Neural progenitor cell (in vitro differentiated cells): ENCODE measurements around the gene PLA2G4D. TPM values are rescaled to one million over a fixed set of nuclear protein-coding genes. Genes with fewer than 3 reads are reported as not detected.
A peak's percentile ranks its signal among the peaks of the same experiment; 100 is the strongest.

Experiments
- DNase-seq: peaks from one replicate; pipeline ENCODE4 v3.0.0-alpha.2; 2016; ENCODE audit warnings: low spot score
- H2AFZ ChIP-seq: fragments of 200-600 bp; sonication (generic); replicated peaks from 2 replicates; pipeline ENCODE4 v1.6.1; 2016; ENCODE audit warnings: antibody characterized with exemption
- H3F3A ChIP-seq: fragments of 200-600 bp; sonication (generic); 2 replicates; pipeline ENCODE4 v1.6.1; 2016; ENCODE audit warnings: antibody characterized with exemption, low read depth
- H3K27ac ChIP-seq: fragments of 200-600 bp; sonication (generic); 2 replicates; pipeline ENCODE4 v1.5.1; 2016; ENCODE audit warnings: mild to moderate bottlenecking
- H3K27me3 ChIP-seq: fragments of 200-600 bp; sonication (generic); 2 replicates; pipeline ENCODE4 v1.6.1; 2016; ENCODE audit warnings: mild to moderate bottlenecking, moderate library complexity
- H3K36me3 ChIP-seq: fragments of 200-600 bp; sonication (generic); 2 replicates; pipeline ENCODE4 v1.5.1; 2016
- H3K4me1 ChIP-seq: fragments of 200-600 bp; sonication (generic); 2 replicates; pipeline ENCODE4 v1.6.1; 2016; ENCODE audit warnings: mixed run types
- H3K4me2 ChIP-seq: fragments of 200-600 bp; sonication (generic); 2 replicates; pipeline ENCODE4 v1.6.1; 2016
- H3K4me3 ChIP-seq: fragments of 200-600 bp; sonication (generic); 2 replicates; pipeline ENCODE4 v1.5.1; 2016
- H3K79me2 ChIP-seq: fragments of 200-600 bp; sonication (generic); 2 replicates; pipeline ENCODE4 v1.6.1; 2016; ENCODE audit warnings: low read depth
- H3K9ac ChIP-seq: fragments of 200-600 bp; sonication (generic); 2 replicates; pipeline ENCODE4 v1.6.1; 2016
- H3K9me3 ChIP-seq: fragments of 200-600 bp; sonication (generic); 2 replicates; pipeline ENCODE4 v1.5.1; 2016; ENCODE audit warnings: low read depth
- H4K20me1 ChIP-seq: fragments of 200-600 bp; sonication (generic); 2 replicates; pipeline ENCODE4 v1.6.1; 2016; ENCODE audit warnings: low read depth
- H3K27ac Mint-ChIP-seq: 3 replicates; pipeline ENCODE4 v1.8.0; 2021; ENCODE audit warnings: mixed read lengths
- H3K27me3 Mint-ChIP-seq: 2 replicates; pipeline ENCODE4 v1.8.0; 2022; ENCODE audit warnings: low read depth, mild to moderate bottlenecking, inconsistent platforms, moderate library complexity, mixed read lengths; ENCODE audit not compliant: insufficient read depth
- H3K36me3 Mint-ChIP-seq: 3 replicates; pipeline ENCODE4 v1.8.0; 2021; ENCODE audit warnings: mixed read lengths
- H3K4me1 Mint-ChIP-seq: 3 replicates; pipeline ENCODE4 v1.8.0; 2021; ENCODE audit warnings: mixed read lengths
- H3K4me3 Mint-ChIP-seq: 3 replicates; pipeline ENCODE4 v1.8.0; 2021; ENCODE audit warnings: mild to moderate bottlenecking, moderate library complexity, mixed read lengths
- H3K9me3 Mint-ChIP-seq: 3 replicates; pipeline ENCODE4 v1.8.0; 2020; ENCODE audit warnings: mixed read lengths
- EZH2 ChIP-seq: fragments of 200-600 bp; sonication (generic); IDR thresholded peaks from 2 replicates; pipeline ENCODE4 v1.6.1; 2017; ENCODE audit warnings: antibody characterized with exemption, mild to moderate bottlenecking, moderate library complexity
- EZH2phosphoT487 ChIP-seq: fragments of 200-600 bp; sonication (generic); IDR thresholded peaks from 2 replicates; pipeline ENCODE4 v1.6.1; 2017; ENCODE audit warnings: antibody characterized with exemption
- total RNA-seq: library from RNA; depleted of rRNA; stranded (reverse); fragments of >200 nt; gene quantifications from 2 replicates; pipeline ENCODE4 v1.2.3, GENCODE V29; 2015; ENCODE audit warnings: low replicate concordance
- TF ChIP-seq, protein P1 (sequence below): fragments of 200-600 bp; sonication (generic); IDR thresholded peaks from 2 replicates; pipeline ENCODE4 v1.5.1; 2017; ENCODE audit warnings: antibody characterized with exemption, mild to moderate bottlenecking

Gene PLA2G4D
- total RNA-seq, 1 donor from 2014 or later: not detected

DNA sequence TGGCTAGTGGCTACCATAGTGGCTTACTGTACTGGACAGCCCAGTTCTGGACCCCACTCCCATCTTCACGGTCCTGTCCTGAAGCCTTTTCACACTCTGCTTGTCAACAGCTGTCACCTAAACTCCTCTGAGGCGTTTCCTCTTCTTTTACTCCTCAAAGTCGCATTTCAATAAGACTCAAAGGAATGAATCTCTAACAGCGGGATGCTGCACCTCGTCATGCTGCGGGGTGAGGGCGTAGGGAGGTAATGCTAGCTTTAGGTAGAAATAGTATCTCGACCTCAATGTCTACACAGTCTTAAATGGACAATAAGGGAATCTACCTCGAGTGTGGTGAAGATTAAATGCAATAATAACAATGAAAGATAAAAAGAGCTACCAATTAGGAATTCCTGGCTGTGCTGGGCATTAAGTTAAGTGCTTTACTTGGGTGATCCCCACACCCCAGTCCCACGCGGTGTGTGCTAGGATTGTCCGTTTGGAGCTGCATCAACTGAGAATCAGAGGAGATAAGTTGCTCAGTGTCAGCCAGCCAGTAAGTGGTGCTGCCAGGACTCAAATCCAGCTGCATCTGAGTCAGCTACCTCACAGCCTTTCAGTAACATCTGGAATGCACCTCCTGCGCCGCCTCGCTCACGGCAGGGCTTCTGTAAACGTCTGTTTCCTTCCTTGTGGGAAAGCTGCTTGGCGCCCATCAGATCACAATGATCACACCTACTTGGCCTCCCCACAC, 14.0 kb downstream of the PLA2G4D start:
- Histone ChIP-seq H3K9ac (no peak overlapping the region), H3K9me3 (no peaks in the 10 kb centered on the region), H3K79me2 (no peaks in the 10 kb centered on the region), H2AFZ (no peak overlapping the region), H3F3A (no peaks in the 10 kb centered on the region), H4K20me1 (no peaks in the 10 kb centered on the region), H3K27ac (no peak overlapping the region), H3K4me3 (no peak overlapping the region), H3K36me3 (no peaks in the 10 kb centered on the region), H3K4me2 (peak overlapping the region; percentile 65), H3K27me3 (peaks cover 8% of the 10 kb centered on the region), H3K4me1 (peaks cover 23% of the 10 kb centered on the region)
- Mint-ChIP-seq H3K27ac (no peak overlapping the region), H3K4me3 (no peak overlapping the region), H3K4me1 (peaks cover 11% of the 10 kb centered on the region), H3K27me3 (peaks cover 7% of the 10 kb centered on the region), H3K9me3 (no peaks in the 10 kb centered on the region), H3K36me3 (no peaks in the 10 kb centered on the region)
- TF ChIP-seq, protein P1, sequence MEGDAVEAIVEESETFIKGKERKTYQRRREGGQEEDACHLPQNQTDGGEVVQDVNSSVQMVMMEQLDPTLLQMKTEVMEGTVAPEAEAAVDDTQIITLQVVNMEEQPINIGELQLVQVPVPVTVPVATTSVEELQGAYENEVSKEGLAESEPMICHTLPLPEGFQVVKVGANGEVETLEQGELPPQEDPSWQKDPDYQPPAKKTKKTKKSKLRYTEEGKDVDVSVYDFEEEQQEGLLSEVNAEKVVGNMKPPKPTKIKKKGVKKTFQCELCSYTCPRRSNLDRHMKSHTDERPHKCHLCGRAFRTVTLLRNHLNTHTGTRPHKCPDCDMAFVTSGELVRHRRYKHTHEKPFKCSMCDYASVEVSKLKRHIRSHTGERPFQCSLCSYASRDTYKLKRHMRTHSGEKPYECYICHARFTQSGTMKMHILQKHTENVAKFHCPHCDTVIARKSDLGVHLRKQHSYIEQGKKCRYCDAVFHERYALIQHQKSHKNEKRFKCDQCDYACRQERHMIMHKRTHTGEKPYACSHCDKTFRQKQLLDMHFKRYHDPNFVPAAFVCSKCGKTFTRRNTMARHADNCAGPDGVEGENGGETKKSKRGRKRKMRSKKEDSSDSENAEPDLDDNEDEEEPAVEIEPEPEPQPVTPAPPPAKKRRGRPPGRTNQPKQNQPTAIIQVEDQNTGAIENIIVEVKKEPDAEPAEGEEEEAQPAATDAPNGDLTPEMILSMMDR: no peak
- TF ChIP-seq EZH2phosphoT487: no peak
- TF ChIP-seq EZH2: no peak
- DNase-seq: peak; percentile 54

DNA sequence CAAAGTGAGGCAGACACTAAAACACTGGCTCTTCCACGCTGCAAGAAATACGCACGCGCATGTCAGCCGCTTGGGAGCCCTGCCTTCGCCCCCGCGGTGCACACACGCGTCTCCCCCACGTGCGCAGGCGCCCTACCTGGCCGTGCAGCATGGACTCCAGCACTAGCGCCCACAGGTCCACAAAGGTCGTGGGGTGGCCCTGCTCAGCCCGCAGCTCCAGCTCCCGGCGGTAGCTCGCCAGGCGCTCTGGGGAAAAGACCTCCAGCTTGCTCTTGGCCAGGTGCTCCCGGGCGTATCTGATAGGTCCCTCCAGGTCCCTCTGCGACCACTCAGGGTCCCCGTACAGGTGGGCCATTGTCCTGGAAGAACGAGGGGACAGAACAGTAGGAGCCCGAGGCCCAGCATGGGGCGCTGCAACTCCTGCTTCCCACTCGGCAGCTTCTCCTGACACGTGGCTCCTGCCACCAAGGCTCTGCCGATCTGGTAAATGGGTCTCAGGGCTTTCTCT, 14.9 kb downstream of the PLA2G4D start:
- H3K4me3 ChIP-seq: no peak overlapping the region
- no peaks in the 10 kb centered on the region for H3K9me3 ChIP-seq
- H3K79me2 ChIP-seq: no peaks in the 10 kb centered on the region
- H3K36me3 ChIP-seq: no peaks in the 10 kb centered on the region
- no peaks in the 10 kb centered on the region for H3K9me3 Mint-ChIP-seq
- H3K4me1 ChIP-seq: peaks cover 18% of the 10 kb centered on the region
- peaks cover 3% of the 10 kb centered on the region for H3K27me3 Mint-ChIP-seq
- peak overlapping the region; percentile 65 for H3K4me2 ChIP-seq
- peaks cover 8% of the 10 kb centered on the region for H3K27me3 ChIP-seq
- H3K9ac ChIP-seq: no peak overlapping the region
- no peaks in the 10 kb centered on the region for H3K36me3 Mint-ChIP-seq
- no peaks in the 10 kb centered on the region for H3F3A ChIP-seq
- DNase-seq: no peak
- no peak overlapping the region for H3K4me3 Mint-ChIP-seq
- TF ChIP-seq, protein P1: no peak
- TF ChIP-seq EZH2phosphoT487 (no peak), EZH2 (no peak)
- H2AFZ ChIP-seq: no peak overlapping the region
- H3K4me1 Mint-ChIP-seq: peaks cover 10% of the 10 kb centered on the region
- no peak overlapping the region for H3K27ac Mint-ChIP-seq
- H4K20me1 ChIP-seq: no peaks in the 10 kb centered on the region
- H3K27ac ChIP-seq: no peak overlapping the region

DNA sequence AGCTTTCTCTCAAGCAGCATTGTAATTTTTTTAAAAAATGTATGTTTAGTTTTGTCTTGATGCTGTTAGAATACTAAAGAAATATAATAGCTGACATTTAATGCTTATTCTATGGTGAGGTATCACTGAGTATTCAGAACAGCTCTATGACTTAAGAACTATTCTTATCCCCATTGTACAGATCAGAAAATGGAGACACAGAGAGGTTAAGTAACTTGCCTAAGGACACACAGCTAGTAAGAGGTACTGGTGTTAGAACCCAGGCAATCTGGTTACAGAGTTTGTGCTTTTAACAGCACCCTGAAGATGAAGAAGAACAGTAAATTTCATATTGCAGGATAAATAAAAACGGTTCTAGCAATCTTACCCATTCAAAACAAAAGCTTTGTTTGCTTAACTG, 15.5 kb downstream of the PLA2G4D start:
- Histone ChIP-seq H3K79me2 (no peaks in the 10 kb centered on the region), H3K4me2 (no peak overlapping the region), H3K27me3 (peaks cover 8% of the 10 kb centered on the region), H3K36me3 (no peaks in the 10 kb centered on the region), H3K27ac (no peak overlapping the region), H3K4me1 (peaks cover 18% of the 10 kb centered on the region), H3K4me3 (no peak overlapping the region), H3K9me3 (no peaks in the 10 kb centered on the region), H3K9ac (no peak overlapping the region), H2AFZ (no peak overlapping the region), H3F3A (no peaks in the 10 kb centered on the region), H4K20me1 (no peaks in the 10 kb centered on the region)
- TF ChIP-seq, protein P1: no peak
- TF ChIP-seq EZH2 (no peak), EZH2phosphoT487 (no peak)
- no peaks in the 10 kb centered on the region for H3K36me3 Mint-ChIP-seq
- no peak overlapping the region for H3K4me3 Mint-ChIP-seq
- H3K27ac Mint-ChIP-seq: no peak overlapping the region
- H3K4me1 Mint-ChIP-seq: peaks cover 10% of the 10 kb centered on the region
- H3K27me3 Mint-ChIP-seq: no peaks in the 10 kb centered on the region
- no peak for DNase-seq
- no peaks in the 10 kb centered on the region for H3K9me3 Mint-ChIP-seq
